ENCODE data around the gene CA10.

The CA10 gene

DNA sequence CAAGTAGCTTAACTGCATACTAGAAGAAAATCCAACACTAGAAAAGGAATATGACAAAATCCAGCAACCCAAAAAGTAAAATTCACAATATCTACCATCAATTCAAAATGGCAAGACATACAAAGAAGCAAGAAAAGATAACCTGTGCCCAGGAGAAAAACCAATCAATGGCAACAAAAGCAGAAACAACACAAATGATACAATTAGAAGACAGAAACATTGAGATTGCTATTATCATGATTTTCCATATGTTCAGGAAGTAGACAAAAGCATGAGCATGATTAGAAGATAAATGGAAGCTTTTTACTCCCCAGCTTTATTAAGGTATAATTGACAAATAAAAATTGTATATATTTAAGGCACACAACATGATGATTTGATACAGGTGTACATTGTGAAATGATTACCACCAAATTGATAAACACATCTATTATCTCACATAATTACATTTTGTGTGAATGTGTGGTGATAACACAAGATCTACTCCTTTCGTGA is 117.3 kb downstream of the CA10 start:
- no peak for DNase-seq

DNA sequence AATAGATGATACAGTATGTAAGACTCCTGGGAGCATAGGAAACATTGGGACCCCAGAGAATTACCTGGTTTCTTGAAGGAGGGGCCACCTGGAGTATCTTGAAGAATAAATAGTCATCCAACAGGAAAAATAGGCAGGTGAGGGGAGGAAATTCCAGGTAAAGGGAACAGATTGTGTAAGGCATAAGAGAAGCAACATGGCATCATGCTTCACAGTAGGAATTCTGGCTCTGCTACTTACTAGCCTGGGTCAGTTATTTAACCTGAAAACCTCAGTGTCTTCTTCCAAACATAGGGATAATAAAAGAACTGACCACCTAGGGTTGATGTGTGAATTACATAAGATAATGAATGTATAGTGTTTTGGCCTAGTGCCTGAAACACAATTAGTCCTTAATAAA is 122.1 kb downstream of the CA10 start:
- DNase-seq = no peak

DNA sequence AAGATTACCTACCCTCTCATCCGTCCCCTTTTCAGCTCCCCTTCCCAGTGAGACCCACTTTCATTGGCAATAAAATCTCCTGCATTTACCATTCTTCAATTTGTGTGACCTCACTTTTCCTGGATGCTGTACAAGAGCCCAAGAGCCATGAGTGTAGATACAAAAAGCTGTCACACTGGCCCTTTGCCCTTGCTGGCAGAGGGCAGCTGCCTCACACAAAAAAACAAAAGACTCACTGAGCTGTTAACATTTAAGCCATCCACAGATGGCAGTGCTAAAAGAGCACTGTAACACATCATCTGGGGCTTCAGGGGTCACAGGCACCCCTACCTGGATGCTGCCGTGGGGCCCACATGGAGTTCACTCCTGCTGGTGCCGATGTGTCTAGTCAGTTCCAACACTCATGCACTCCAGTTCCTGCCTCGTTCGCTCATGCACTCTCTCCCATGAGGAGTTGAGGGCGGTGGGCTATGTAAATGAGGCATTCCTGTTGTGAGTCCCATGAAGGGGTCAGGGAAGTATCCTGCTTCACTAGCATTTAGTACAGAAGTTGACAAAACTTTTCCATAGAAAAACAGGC is 123.1 kb downstream of the CA10 start:
- DNase-seq = no peak

DNA sequence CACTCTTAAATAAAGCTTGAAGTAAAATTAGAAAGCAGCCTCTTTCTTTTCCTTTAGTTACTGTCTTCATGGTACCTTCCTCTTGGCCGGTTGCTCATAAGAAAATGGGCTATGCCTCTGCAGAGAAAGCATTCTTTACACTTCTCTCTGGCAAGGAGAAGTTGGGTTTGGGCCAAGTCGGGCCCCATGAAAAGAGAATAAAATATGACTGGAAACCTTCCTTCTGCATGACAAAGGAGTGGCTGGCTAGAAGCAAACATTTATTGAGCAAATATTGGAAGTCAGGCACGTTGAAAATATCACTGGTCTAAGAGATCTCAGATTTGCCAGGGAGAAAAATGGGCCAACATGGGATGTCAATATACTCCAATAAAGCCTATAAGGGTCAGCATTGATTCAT is 126.1 kb downstream of the CA10 start:
- no peak for DNase-seq

DNA sequence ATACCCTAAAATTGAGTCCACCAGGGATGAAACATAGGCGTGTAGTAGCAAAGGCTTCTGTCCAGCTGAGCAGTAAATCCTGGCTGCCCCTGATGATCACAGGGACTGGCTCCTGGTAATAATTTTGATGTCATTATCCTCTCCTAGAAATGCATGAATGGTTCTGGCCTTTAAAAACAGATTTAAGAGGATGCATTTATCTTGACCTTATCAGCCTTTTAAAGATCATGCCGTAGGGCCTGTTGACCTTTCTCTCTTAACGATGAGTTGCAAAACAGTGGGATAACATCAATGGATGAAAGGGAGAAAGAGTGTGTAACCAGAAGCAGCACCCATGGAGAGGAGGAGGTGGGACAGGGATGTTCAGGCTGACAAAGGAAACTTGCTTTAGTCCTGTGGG is 128.5 kb downstream of the CA10 start:
- DNase-seq = no peak

DNA sequence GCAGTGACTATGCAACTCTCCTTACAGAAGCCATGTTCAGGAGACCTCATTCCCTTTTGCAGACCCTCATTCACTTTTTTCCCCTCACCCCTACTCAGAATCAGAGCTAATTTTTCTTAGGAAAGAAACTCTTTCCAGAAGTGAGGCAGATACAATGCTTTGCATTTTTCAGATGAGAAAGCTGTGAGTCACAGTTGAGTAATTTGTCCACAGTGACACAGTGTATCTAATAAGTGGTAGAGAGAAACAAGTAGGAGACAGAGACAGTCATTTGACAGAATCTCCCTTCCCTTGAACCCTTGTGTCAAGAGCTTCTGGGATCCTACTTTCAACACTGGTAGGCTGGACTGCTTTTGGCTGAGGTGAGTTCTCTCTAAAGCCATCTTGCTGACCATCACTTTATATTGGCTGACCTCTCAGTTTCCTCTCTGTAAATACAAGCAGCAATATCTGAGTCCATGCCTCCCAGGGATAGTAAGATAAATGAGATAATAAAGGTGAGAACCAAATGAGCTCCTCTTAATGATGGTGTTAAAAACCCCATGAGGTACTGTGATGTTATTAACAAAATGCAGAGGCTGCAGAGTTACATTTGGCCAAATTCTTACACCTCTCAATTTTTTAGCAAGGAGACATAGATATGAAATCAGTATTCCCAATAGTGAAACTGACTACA is 130.8 kb downstream of the CA10 start:
- DNase-seq = no peak

DNA sequence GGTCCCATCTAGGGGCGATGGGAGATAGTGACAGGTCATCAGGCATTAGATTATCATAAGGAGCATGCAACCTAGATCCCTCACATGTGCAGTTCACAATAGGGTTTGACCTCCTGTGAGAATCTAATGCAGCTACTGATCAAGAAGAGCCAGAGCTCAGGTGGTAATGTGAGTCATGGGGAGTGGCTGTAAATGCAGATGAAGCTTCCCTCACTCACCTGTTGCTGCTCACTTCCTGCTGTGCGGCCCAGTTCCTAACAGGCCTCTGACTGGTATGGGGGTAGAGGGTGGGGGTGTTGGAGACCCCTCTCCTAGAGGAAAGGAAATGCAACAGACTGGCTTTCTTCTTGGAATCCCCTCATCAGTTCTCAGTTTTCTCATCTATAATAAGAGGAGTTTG is 131.4 kb downstream of the CA10 start:
- DNase-seq = no peak

DNA sequence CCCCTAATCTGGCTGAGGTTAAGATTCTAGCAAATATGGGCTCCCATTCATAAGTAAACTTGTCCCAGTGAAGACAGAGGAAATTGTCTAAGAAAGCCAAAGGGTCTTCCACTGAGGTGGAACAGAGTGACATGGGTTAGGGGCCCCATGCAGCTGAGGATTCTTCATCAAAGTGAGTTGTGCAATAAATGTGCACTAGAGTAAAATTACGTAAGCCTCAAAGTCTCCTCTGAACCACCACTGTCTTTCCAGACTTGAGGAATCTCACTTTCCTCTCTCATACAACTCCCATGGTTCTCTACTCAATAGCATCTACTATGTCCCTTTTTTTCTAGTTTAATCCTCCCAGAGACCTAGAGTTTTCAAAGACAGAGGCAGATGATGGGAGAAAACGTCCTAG is 132.4 kb downstream of the CA10 start:
- DNase-seq = no peak

DNA sequence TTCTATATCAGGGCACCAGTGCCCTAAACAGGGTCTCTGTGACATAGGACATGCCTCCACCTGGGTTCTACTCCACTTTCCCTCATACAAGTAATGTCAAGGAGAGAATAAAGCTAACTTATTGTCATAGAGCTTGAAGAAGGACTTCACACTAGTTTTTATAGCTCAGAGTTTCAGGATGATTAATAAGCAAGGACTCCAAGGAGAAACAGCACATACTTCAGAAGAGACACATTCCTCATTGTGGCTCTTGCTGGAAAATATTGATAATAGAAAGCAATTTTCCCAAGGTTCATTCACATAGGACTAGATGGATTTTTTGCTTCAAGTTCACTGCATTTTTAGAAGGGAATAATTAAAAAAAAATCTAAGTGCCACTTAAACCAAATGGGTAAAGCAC is 133.3 kb downstream of the CA10 start:
- no peak for DNase-seq

DNA sequence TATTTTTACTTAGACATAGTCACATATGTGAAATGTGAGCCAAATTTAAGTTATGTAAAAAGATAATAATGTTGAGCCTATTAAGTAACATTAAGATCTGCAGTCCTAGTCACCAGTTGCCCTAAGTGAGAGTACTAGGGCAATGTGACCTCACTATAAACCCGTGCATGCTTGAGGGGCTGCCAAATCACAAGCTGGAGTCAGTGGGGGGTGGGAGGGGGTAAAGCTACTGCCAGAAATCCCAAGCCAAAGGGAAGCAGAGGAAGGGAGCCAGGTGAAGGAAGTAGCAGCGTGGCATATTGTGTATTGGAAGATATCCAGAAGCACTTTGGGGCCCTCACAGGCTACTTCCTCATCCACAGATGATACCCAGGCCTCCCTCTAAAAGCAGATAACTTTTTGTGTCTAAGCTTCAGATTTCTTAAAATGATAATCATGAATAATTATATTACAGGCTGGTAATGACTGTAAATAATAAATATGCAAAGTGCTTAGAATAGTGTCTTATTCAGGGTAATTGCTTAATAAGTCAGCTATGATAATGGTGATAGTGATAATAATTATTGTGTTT is 134.1 kb downstream of the CA10 start:
- DNase-seq = no peak

DNA sequence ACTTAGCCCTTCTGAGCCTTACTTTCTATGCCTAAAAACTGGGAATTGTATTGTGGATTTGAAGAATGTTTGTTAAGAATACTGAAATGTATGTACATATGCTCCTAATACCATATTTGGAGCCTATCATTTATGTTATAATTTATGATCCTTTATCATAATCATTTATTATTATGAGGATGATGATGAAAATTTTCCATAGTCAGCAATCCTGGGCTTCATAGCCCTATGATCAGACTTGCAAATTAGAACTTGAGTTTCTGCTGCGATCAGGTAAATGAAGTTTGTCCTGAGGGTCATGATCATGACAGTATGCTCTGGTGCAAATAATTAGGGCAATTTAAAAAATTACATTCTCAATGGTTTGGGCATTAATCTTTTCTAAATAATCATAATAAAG is 147.4 kb downstream of the CA10 start:
- DNase-seq = no peak

DNA sequence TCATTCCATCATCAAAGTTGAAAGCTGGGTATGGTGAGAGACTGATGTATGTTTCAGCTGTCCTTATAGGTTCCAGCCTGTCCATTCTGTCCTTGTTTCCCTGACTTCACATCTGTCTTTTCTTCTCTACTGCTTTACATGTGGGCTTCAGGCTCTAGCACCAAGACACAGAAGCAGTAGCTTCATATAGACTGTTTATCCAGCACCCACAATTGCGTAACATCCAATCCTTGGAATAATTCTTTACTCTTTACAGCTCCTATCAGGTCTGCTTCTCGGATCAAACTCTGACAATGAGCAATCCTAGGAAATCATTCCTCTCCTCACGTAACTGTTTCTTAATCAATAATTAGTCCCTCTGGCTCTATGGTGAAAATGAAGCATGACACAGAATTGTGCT is 158.9 kb downstream of the CA10 start:
- no peak for DNase-seq

DNA sequence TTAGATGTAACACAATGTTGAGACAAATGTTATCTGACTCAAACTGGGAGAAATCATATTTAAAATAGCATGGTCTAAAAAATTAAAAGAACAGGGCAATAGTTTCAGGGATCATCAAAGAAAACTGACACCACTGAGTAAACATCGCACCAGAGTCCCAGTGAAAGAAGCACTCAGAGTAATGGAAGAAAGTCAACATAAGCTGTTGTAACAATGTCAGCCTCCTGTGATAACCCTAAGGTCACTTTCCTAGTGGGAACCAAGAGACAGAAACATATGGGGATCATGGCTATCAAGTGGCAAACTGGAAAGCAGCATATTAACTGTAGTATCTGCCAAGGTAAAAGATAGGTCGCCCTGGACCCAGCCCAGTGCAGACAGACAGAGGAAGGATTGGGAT is 160.8 kb downstream of the CA10 start:
- DNase-seq = no peak

DNA sequence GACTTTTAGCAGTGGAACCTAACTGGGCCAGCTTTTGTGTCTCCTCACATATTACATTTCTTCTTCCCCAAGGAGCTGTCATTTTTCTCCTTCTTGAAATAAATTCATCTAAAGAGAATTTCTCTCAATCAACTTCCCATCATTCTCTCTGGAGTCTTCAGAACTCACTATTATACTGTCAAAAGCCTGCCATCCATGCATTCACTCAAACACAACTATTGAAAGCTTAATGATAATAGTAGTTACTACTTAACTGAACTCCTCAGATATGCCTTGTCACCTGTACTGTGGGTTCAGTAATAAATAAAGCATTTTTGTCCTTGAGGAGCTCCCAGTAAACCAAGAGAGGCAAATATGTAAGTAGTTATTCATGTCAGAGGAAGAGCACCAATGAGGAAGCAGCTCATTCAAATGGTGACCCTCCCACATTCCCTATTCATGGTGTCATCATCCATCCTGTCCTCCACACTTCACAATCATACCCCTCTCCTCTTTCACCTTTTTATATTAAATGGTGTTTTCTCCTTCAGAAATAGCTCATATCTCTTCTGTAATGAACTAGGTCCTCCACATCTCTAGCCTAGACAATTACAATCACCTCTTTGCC is 162.6 kb downstream of the CA10 start:
- DNase-seq = no peak

DNA sequence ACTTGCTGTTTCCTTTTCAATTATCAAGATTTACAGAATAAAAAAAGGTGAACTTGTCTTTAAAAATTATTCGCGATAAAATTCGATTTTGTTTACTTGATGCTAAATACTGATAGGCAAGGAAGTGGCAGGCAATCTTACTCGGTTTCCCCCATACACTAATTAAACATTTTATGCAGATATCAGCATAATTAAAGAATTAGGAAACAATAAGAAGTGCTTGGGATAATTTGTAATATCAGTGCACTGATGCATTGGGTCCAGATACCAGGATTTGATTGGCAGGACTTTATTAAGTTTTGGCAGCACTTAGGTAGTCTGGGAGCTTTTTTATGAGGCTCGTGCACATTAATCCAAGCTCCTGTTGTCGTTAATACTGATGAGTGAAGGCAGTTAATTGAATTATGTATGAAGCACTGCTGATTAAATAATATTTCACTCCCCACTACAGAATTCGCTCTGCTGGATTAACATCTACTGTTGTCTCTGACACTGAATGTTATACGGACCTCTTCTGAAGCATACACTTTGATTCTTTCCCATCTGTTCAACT is 165.6 kb downstream of the CA10 start:
- no peak for DNase-seq

DNA sequence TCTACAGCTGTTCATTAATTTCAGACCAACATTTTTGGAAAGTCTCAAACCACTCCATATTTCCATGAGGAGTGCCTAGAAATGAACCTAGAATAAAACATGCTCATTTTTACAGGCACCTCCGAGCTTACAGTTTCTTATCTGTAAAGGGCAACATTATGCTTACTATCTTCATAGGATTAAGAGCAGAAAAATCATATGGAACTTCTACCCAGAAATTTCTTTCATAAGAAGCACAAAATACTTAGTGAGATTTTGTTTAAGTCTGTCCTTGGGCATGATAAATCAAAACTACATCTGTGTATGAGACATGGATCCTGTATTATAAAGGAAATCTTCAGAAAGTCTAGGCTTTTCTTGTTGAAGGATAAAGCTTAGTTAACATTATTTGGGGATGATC is 187.4 kb downstream of the CA10 start:
- DNase-seq = no peak

DNA sequence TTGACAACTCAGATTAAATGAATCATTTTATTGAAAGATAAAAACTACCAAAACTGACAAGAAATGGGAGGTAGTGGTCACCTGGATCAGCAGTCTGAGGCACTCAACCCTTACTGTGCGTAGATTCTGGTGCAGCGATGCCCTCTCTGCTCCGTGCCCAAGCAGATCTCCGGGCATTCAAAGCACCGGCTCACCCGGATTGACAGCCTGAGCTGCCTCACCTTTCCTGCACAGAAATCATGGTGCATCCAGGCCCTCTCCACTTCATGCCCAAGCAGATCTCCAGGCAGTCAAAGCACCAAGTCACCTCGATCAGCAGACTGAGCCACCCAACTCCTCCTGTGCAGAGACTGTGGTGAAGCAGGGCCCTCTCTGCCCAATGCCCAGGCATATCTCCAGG is 196.8 kb downstream of the CA10 start:
- DNase-seq = no peak

DNA sequence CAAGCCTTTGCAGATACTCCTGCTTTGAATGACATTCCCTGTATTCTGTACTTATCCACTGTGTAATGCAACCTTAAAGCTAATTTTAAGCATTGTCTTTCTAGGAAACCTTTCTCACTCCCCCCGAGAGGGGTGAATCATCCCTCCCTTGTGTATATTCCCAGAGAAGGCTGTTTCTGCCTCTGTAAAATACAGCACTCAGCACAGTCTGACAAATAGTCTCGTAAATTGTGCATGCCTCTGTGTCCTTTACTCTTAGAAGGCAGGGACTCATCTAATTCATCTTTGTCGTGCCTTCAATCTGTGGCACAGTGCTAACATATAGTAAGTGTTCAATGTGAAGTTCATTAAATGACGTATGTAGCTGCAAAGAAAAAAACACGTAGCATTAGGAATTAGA is 200.7 kb downstream of the CA10 start:
- no peak for DNase-seq

DNA sequence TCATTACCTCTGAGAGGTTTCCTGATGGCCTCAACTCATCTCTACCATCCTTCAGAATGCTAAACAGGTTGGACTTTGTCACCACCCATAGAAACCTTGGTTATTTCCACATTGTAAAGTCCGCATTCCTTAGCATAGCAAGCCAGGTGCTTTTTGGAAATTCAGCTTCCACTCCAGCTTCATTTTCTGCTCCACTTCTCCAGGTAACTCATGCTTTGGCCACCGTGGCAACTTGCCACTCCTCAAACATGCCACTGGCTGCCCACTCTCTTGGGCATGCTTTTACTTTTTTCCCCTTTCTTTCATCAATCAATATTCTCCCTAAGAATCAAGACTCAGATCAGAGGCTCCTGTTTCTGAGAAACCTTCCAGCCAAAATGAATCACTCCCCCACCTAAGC is 203.3 kb downstream of the CA10 start:
- no peak for DNase-seq

DNA sequence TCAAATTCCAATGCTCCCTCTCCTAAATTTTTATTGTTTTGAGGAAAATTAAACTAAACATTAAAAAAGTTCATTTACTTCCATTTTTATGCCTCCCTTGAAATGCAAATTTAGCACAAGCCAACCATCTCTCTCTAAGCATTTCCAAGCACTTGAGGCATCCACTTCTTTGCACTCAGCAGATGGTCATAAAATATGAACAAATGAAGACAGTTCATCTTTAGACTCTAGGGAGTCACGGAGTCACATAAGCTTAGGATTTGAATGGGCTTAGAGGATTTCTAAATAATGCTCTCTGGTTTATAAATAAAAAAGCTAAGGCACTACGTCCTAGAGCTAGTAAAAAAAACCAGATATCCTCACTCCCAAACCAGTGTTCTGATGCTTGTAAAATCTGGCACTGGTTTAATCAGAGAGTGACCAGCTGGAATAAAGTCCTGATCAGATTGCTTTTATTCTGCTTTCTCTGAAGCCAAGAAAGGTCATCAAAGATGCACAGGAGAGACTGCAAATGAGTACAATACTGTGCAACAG is 204.2 kb downstream of the CA10 start:
- no peak for DNase-seq

DNA sequence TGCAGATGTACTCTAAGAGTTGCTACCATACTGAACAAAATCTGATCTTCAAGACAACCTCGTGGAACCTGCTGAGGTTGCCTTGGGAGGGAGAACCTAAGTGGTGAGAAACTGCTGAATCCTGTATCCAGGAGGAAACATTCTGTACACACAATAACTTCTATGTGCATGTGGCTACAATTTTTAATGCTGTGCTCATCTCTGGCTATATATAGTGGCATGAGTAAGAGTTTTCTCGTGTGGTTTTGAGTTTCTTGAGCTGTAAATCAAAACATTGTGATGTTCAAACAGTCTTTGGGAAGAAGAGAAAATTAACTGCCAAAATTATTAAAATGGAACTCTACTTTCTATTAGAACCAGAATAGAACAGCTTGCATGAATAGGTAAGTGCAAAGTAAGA is 206.8 kb downstream of the CA10 start:
- DNase-seq = no peak

DNA sequence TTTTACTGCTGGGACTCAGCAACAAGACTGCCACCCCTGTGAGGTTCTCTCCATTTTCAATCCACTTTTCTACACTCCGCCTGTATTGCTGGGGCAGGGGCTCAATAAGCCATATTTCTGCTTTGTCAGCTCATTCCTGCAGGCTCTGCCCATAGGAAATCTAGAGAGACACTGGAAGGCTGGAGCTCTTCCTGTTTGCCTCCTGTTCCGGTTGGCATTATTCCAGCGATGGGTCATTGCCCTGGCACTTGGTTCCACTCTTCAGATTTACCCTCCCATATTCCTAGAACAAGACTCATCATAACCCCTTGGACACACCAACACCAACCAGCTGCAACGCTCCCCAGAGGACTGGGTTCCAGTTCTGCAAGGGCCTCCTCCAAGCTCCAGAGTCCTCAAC is 210.4 kb downstream of the CA10 start:
- DNase-seq = no peak

DNA sequence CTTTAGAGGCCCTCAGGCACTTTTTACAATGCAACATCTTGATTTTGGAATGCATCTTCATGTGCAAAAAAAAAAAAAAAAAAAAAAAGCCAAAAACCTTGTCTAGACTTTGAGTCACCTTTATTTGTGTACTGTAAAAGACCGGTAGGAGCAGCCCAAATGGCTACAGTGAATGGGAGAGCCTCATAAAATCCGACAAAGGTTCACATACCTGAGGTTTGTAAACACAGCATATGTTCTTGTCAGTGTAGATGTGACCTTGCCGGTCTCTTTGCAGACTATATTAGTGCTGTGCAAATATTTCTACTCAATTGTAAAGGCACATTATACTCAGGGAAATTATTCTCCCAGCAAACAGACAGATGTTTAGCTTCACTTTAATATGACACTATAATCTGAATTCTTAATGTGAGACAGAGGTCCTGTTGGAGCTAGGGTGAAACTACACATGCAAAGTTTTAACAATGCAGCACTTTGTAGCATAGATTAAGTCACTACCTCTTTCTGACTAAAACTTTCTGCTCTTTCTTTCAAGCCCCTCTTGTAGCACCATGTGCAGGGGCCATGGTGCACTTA is 211.3 kb downstream of the CA10 start:
- no peak for DNase-seq
